K562 (cell line): Measurements from ENCODE around the gene LSM4. TPM values are rescaled to one million over a fixed set of nuclear protein-coding genes. Genes with fewer than 3 reads are reported as not detected.

Experiments
- ATAC-seq: fragments of 200-7000 bp; cut with Tn5 transposase; 3 replicates; pipeline ENCODE4 v1.9.1; 2020; ENCODE audit warnings: moderate library complexity
- BruUV-seq: library from RNA; stranded (reverse); fragments of 400-500 nt; replicated peaks from 2 replicates; lab custom pipeline; 2021; lab: Mats Ljungman, UMichigan
- CTCF ChIA-PET: fragments of 300-600 bp; formaldehyde crosslinking; extraction: SDS; loops from one replicate; lab custom pipeline; 2021; ENCODE audit warnings: low intra/inter-chr PET ratio; lab: Yijun Ruan, JAX
- POLR2A ChIA-PET: fragments of 300-600, 350-650 bp; sonication (Branson Sonifier 250); formaldehyde crosslinking; extraction: SDS; loops from one replicate; lab custom pipeline; 2021; ENCODE audit warnings: antibody characterized with exemption, inconsistent platforms; lab: Yijun Ruan, JAX
- DNase-seq, 4 experiments: peaks; one replicate each; pipeline versions ENCODE4 v3.0.0 to v3.0.0-alpha.2; 2011 to 2018; ENCODE audit warnings: low spot score in 3 of 4, mixed read lengths in 3 of 4; ENCODE audit errors: extremely low read depth in 1 of 4
- FAIRE-seq: peaks from 2 replicates; lab custom pipeline; 2011; peaks lifted over from hg19 to GRCh38; lab: Jason Lieb, UNC
- H2AFZ ChIP-seq: 2 replicates; pipeline ENCODE4 v1.6.0; 2011; ENCODE audit warnings: low read depth, low read length, control low read depth, inconsistent platforms
- H3K27ac ChIP-seq: fragments of 200-600 bp; 3 replicates; pipeline ENCODE4 v1.8.0; 2011; ENCODE audit warnings: low read depth, mild to moderate bottlenecking, control low read depth, inconsistent platforms, low read length, moderate library complexity, mixed read lengths; ENCODE audit errors: extremely low read depth
- H3K27me3 ChIP-seq, 2 experiments: fragments of 300-600 bp in 1 of 2; 2 replicates in 1 of 2; 3 replicates in 1 of 2; pipeline versions ENCODE4 v1.6.0 to v1.8.0; 2011; ENCODE audit warnings: inconsistent platforms in 2 of 2, low read length in 2 of 2, mild to moderate bottlenecking in 1 of 2, mixed read lengths in 1 of 2, moderate library complexity in 1 of 2; ENCODE audit not compliant: control insufficient read depth in 2 of 2, insufficient read depth in 2 of 2
- H3K36me3 ChIP-seq: fragments of 300-600 bp; 3 replicates; pipeline ENCODE4 v1.8.0; 2011; ENCODE audit warnings: mild to moderate bottlenecking, low read length, inconsistent platforms; ENCODE audit not compliant: control insufficient read depth, insufficient read depth
- H3K4me1 ChIP-seq, 2 experiments: fragments of 200-600 bp in 1 of 2; replicated peaks in 1 of 2; 2 replicates in 1 of 2; 3 replicates in 1 of 2; pipeline versions ENCODE4 v1.5.1 to v1.8.0; 2011; ENCODE audit warnings: inconsistent platforms in 2 of 2, low read length in 2 of 2, mild to moderate bottlenecking in 1 of 2, mixed read lengths in 1 of 2, moderate library complexity in 1 of 2; ENCODE audit not compliant: control insufficient read depth in 2 of 2, insufficient read depth in 2 of 2
- H3K4me2 ChIP-seq: 2 replicates; pipeline ENCODE4 v1.6.1; 2011; ENCODE audit warnings: low read length, control low read depth, inconsistent platforms, mixed read lengths; ENCODE audit not compliant: insufficient read depth
- H3K4me3 ChIP-seq: fragments of 200-600 bp; sonication (generic), shearing (Covaris generic); 2 replicates; pipeline ENCODE4 v1.5.1; 2016; ENCODE audit warnings: control low read depth, inconsistent platforms
- H3K79me2 ChIP-seq: fragments of 200-600 bp; 3 replicates; pipeline ENCODE4 v1.8.0; 2011; ENCODE audit warnings: low read length, inconsistent platforms; ENCODE audit not compliant: control insufficient read depth, insufficient read depth
- H3K9ac ChIP-seq, 2 experiments: 2 replicates each; pipeline versions ENCODE4 v1.6.0 to v1.6.1; 2011; ENCODE audit warnings: low read depth in 2 of 2, low read length in 2 of 2, control low read depth in 1 of 2, inconsistent platforms in 1 of 2, mild to moderate bottlenecking in 1 of 2, mixed read lengths in 1 of 2; ENCODE audit not compliant: insufficient read depth in 1 of 2
- H3K9me1 ChIP-seq: one replicate; pipeline ENCODE4 v1.6.0; 2011; ENCODE audit warnings: inconsistent platforms, mild to moderate bottlenecking, low read length, moderate library complexity; ENCODE audit not compliant: control insufficient read depth, insufficient read depth
- H3K9me3 ChIP-seq: replicated peaks from 2 replicates; pipeline ENCODE4 v1.5.1; 2011; ENCODE audit warnings: low read depth, low read length, inconsistent platforms; ENCODE audit not compliant: control insufficient read depth, insufficient read depth
- H4K20me1 ChIP-seq: replicated peaks from 2 replicates; pipeline ENCODE4 v1.6.1; 2011; ENCODE audit warnings: low read length, inconsistent platforms, mixed read lengths; ENCODE audit not compliant: control insufficient read depth, insufficient read depth
- CBFA2T2 ChIP-seq: fragments of 450-650 bp; conservative IDR thresholded peaks from 2 replicates; pipeline ENCODE4 v1.6.1; 2017; ENCODE audit warnings: mild to moderate bottlenecking
- CBFA2T3 ChIP-seq: fragments of 450-650 bp; IDR thresholded peaks from 2 replicates; pipeline ENCODE4 v1.6.1; 2017
- DACH1 ChIP-seq: fragments of 450-650 bp; IDR thresholded peaks from 2 replicates; pipeline ENCODE4 v1.6.1; 2018; ENCODE audit not compliant: partially characterized antibody
- FOXK1 ChIP-seq: sonication (generic); formaldehyde crosslinking; IDR thresholded peaks from 2 replicates; pipeline ENCODE4 v1.8.0; 2022; ENCODE audit warnings: missing genetic modification reagents, mild to moderate bottlenecking, borderline replicate concordance
- HDAC2 ChIP-seq: fragments of 450-650 bp; IDR thresholded peaks from 2 replicates; pipeline ENCODE4 v1.6.1; 2016; ENCODE audit warnings: mild to moderate bottlenecking
- PHB2 ChIP-seq: fragments of 450-650 bp; IDR thresholded peaks from 2 replicates; pipeline ENCODE4 v1.6.1; 2017; ENCODE audit warnings: low read depth
- SMAD4 ChIP-seq: fragments of 250-450 bp; sonication (Bioruptor Pico); conservative IDR thresholded peaks from 2 replicates; pipeline ENCODE4 v1.8.0; 2021; ENCODE audit warnings: inconsistent platforms, mild to moderate bottlenecking, moderate library complexity
- TAF1 ChIP-seq: IDR thresholded peaks from 2 replicates; pipeline ENCODE4 v1.6.1; 2011; ENCODE audit warnings: mild to moderate bottlenecking, low read length, moderate library complexity; ENCODE audit not compliant: insufficient read depth, control insufficient read depth, severe bottlenecking; ENCODE audit errors: extremely low read depth
- ZBTB7A ChIP-seq: IDR thresholded peaks from 2 replicates; pipeline ENCODE4 v1.6.1; 2011; ENCODE audit warnings: low read depth, mild to moderate bottlenecking, low read length, moderate library complexity, borderline replicate concordance; ENCODE audit not compliant: control insufficient read depth
- ZNF589 ChIP-seq: fragments of 200-800 bp; sonication (Bioruptor generic); IDR thresholded peaks from 2 replicates; pipeline ENCODE4 v1.6.1; 2016; ENCODE audit warnings: low read depth, missing genetic modification characterization, missing compliant biosample characterization
- WGBS: fragments of 100-300 bp; shearing (Covaris generic); methylation state at CpG from one replicate; pipeline ENCODE4 v1.1.6; 2016; ENCODE audit warnings: low coverage, mixed read lengths; ENCODE audit not compliant: insufficient coverage; ENCODE audit errors: missing lambda C conversion rate; 5-methylcytosine and 5-hydroxymethylcytosine counted together
- in situ Hi-C: fragments of 300-500 bp; cut with MboI; formaldehyde crosslinking; loops from 4 replicates; pipeline ENCODE4 v1.15.0; 2018; ENCODE audit warnings: inconsistent platforms, mixed read lengths
- intact Hi-C: fragments of 100-400 bp; cut with micrococcal nuclease; formaldehyde crosslinking; loops from 2 replicates; pipeline ENCODE4 v1.14.2; 2022
- polyA plus RNA-seq, 8 experiments: library from polyadenylated mRNA; depleted of rRNA in 4 of 8; stranded (reverse) in 5 of 8; unstranded in 3 of 8; fragments of >200 nt; fragmentation: Nextera tagmentation in 2 of 8; fragmentation: Illumina TruSeq in 1 of 8; extraction: Ambion mirVana in 2 of 8; extraction: Trizol in 1 of 8; gene quantifications; 2 replicates each; pipeline versions ENCODE4 v1.2.1 to v1.2.3, GENCODE V29; 2011 to 2014; ENCODE audit warnings: inconsistent platforms in 1 of 8, missing spikeins in 1 of 8
- total RNA-seq, 7 experiments: library from RNA; depleted of rRNA in 6 of 7; stranded (reverse); fragments of >200 nt in 6 of 7; fragmentation: Illumina TruSeq in 2 of 7; extraction: Trizol in 2 of 7; gene quantifications; 2 replicates each; pipeline versions ENCODE4 v1.2.1 to v1.2.3, GENCODE V29; 2011 to 2021; ENCODE audit warnings: low replicate concordance in 1 of 7
- TF ChIP-seq, protein P1 (sequence below): sonication (generic); formaldehyde crosslinking; IDR thresholded peaks from 2 replicates; pipeline ENCODE4 v1.8.0; 2023; ENCODE audit warnings: missing genetic modification reagents, mild to moderate bottlenecking, borderline replicate concordance
- TF ChIP-seq, protein P2 (sequence below), 3 experiments: IDR thresholded peaks in 2 of 3; conservative IDR thresholded peaks in 1 of 3; 2 replicates each; pipeline ENCODE4 v1.5.1; 2011 to 2012; ENCODE audit warnings: low read length in 3 of 3, mild to moderate bottlenecking in 3 of 3, control low read depth in 2 of 3, improper control_type of control experiment in 1 of 3, inconsistent platforms in 1 of 3, low read depth in 1 of 3, mixed read lengths in 1 of 3, moderate library complexity in 1 of 3; ENCODE audit not compliant: insufficient read depth in 2 of 3
- TF ChIP-seq, protein P3 (sequence below): sonication (generic); formaldehyde crosslinking; IDR thresholded peaks from 2 replicates; pipeline ENCODE4 v1.8.0; 2022; ENCODE audit warnings: mild to moderate bottlenecking, missing genetic modification reagents

The LSM4 gene
- total and polyA plus RNA-seq, 9 of the 15 experiments (the other 6 are each of a cell fraction or from before 2014, with no cell fraction given), result 11.9 to 763 (median 202) TPM

DNA sequence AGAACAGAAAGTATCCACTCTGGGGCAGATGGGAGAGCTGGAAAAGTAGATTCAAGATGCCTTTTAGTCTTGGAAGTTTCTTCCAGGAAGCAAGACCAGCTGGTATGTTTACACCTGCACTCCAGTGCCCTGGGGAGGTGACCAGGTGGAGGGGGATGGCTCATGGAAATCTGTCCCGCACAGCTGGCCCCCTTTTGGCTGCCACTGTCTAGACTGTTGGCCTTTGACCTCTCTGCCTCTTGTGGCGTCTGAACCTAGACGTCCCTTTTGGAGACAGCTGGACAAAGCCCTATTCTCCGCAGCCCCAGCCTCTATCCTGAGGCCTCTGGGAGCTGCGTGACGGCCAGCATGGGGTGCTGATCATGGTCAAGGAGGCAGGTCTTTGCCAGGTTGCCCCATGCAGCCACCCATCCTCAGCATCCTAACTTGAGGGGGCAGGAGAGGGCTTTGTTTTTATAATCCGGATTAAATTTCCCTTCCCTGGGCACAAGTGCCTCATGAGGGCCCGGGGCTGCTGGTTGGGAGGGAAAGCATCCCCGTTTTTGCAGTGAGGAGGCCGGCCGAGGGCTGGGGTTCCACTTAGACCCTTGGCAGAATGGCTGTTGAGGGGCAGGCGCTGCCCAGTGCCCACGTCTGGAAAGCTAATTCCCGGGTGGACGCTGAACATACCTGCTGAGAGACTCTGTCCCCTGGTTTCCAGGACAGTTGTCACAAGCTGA, 45.8 kb upstream of the LSM4 start:
- Histone ChIP-seq H2AFZ (no peak overlapping the region), H3K27me3 (no peaks in the 10 kb centered on the region), H3K4me1 (peaks cover 63 to 75% of the 10 kb centered on the region in 2 experiments), H3K79me2 (peaks cover 10% of the 10 kb centered on the region; the same call in 2 of the 3 replicates), H3K9ac (peak overlapping the region; percentile 10 to 85; a peak in 3 of 4 replicates), H3K9me3 (no peaks in the 10 kb centered on the region), H3K27ac (peak overlapping the region; percentile 73; the same call in 2 of the 3 replicates), H3K4me2 (no peak overlapping the region), H3K36me3 (peaks cover 40% of the 10 kb centered on the region; the same call in 2 of the 3 replicates), H3K4me3 (no peak overlapping the region), H3K9me1 (no peaks in the 10 kb centered on the region), H4K20me1 (no peaks in the 10 kb centered on the region)
- ChIA-PET POLR2A (interaction anchor here (0.6 to 13.9 kb wide), 7 partner anchors 9 to 89 kb away, joined by 3 to 207 read pairs (median 3); partner anchors contain the start of gene GDF15), CTCF (no interaction called here)
- ATAC-seq (no peak), FAIRE-seq (no peak), DNase-seq (peak in 2 of 4 experiments; percentile 23 to 48)
- in situ Hi-C loops, result no loop called here
- WGBS, result 58% methylated on average over 10 of the region's 15 CpGs
- BruUV-seq, result no TSS peak
- intact Hi-C loops, result no loop called here
- TF ChIP-seq, protein P1, sequence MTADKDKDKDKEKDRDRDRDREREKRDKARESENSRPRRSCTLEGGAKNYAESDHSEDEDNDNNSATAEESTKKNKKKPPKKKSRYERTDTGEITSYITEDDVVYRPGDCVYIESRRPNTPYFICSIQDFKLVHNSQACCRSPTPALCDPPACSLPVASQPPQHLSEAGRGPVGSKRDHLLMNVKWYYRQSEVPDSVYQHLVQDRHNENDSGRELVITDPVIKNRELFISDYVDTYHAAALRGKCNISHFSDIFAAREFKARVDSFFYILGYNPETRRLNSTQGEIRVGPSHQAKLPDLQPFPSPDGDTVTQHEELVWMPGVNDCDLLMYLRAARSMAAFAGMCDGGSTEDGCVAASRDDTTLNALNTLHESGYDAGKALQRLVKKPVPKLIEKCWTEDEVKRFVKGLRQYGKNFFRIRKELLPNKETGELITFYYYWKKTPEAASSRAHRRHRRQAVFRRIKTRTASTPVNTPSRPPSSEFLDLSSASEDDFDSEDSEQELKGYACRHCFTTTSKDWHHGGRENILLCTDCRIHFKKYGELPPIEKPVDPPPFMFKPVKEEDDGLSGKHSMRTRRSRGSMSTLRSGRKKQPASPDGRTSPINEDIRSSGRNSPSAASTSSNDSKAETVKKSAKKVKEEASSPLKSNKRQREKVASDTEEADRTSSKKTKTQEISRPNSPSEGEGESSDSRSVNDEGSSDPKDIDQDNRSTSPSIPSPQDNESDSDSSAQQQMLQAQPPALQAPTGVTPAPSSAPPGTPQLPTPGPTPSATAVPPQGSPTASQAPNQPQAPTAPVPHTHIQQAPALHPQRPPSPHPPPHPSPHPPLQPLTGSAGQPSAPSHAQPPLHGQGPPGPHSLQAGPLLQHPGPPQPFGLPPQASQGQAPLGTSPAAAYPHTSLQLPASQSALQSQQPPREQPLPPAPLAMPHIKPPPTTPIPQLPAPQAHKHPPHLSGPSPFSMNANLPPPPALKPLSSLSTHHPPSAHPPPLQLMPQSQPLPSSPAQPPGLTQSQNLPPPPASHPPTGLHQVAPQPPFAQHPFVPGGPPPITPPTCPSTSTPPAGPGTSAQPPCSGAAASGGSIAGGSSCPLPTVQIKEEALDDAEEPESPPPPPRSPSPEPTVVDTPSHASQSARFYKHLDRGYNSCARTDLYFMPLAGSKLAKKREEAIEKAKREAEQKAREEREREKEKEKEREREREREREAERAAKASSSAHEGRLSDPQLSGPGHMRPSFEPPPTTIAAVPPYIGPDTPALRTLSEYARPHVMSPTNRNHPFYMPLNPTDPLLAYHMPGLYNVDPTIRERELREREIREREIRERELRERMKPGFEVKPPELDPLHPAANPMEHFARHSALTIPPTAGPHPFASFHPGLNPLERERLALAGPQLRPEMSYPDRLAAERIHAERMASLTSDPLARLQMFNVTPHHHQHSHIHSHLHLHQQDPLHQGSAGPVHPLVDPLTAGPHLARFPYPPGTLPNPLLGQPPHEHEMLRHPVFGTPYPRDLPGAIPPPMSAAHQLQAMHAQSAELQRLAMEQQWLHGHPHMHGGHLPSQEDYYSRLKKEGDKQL (CRISPR knock-in tag), result no peak
- peak; percentile 46; the same call in 1 of the 2 replicates for TF ChIP-seq CBFA2T2
- TF ChIP-seq DACH1, result no peak
- no peak for TF ChIP-seq PHB2
- TF ChIP-seq ZBTB7A, result 0 out of 2 replicates have a peak, but pooled peaks have one; percentile 7
- no peak for TF ChIP-seq TAF1
- TF ChIP-seq, protein P2, sequence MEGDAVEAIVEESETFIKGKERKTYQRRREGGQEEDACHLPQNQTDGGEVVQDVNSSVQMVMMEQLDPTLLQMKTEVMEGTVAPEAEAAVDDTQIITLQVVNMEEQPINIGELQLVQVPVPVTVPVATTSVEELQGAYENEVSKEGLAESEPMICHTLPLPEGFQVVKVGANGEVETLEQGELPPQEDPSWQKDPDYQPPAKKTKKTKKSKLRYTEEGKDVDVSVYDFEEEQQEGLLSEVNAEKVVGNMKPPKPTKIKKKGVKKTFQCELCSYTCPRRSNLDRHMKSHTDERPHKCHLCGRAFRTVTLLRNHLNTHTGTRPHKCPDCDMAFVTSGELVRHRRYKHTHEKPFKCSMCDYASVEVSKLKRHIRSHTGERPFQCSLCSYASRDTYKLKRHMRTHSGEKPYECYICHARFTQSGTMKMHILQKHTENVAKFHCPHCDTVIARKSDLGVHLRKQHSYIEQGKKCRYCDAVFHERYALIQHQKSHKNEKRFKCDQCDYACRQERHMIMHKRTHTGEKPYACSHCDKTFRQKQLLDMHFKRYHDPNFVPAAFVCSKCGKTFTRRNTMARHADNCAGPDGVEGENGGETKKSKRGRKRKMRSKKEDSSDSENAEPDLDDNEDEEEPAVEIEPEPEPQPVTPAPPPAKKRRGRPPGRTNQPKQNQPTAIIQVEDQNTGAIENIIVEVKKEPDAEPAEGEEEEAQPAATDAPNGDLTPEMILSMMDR (IDR thresholded peaks at IDR 0.05 in 2 of 3, conservative IDR thresholded peaks at IDR 0.05 in 1 of 3; ENCODE audit: insufficient read depth in 2 of 3, low read depth in 1 of 3, low read length in 3 of 3), result no peak
- TF ChIP-seq FOXK1, result no peak
- peak; percentile 85 for TF ChIP-seq SMAD4 (CRISPR knock-in tag)
- TF ChIP-seq ZNF589 (CRISPR knock-in tag), result 0 out of 2 replicates have a peak, but pooled peaks have one; percentile 22
- no peak for TF ChIP-seq HDAC2
- peak; percentile 57 for TF ChIP-seq CBFA2T3
- TF ChIP-seq, protein P3, sequence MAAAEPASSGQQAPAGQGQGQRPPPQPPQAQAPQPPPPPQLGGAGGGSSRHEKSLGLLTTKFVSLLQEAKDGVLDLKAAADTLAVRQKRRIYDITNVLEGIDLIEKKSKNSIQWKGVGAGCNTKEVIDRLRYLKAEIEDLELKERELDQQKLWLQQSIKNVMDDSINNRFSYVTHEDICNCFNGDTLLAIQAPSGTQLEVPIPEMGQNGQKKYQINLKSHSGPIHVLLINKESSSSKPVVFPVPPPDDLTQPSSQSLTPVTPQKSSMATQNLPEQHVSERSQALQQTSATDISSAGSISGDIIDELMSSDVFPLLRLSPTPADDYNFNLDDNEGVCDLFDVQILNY (CRISPR knock-in tag), result no peak
